ENCODE results near the gene TPBGL. TPM values are rescaled to one million over a fixed set of nuclear protein-coding genes. Genes with fewer than 3 reads are reported as not detected.

TPBGL gene
- total and polyA plus RNA-seq, 3 donors from 2014 or later = 8.1 to 15.4 (median 10.0) TPM

DNA sequence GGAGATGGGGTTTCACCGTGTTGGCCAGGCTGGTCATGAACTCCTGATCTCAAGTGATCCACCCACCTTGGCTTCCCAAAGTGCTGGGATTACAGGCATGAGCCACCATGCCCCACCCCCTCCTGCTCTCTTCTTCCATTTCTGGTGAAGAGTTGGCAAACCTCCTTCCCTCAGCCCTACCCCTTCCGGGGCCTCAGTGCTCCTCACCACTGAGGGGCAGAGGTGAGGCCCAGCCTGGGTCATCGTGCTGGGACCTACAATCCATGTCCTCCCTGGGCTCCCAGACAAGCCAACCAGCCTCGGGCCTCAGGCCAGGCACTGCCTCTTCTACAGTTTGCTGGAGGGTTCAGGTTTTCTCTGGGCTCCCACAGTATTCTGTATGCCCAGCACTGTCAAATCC lies 14.8 kb upstream of the TPBGL start:
- intact Hi-C loops (cut with DNase I; ENCODE audit: low total_unique reads) = no loop called here
- WGBS, 2 donors = 77 to 89% methylated on average over 3 to 4 of the region's 4 CpGs
- no peak for TF ChIP-seq POLR2A (IDR thresholded peaks at IDR 0.05)
- TF ChIP-seq, protein P1, sequence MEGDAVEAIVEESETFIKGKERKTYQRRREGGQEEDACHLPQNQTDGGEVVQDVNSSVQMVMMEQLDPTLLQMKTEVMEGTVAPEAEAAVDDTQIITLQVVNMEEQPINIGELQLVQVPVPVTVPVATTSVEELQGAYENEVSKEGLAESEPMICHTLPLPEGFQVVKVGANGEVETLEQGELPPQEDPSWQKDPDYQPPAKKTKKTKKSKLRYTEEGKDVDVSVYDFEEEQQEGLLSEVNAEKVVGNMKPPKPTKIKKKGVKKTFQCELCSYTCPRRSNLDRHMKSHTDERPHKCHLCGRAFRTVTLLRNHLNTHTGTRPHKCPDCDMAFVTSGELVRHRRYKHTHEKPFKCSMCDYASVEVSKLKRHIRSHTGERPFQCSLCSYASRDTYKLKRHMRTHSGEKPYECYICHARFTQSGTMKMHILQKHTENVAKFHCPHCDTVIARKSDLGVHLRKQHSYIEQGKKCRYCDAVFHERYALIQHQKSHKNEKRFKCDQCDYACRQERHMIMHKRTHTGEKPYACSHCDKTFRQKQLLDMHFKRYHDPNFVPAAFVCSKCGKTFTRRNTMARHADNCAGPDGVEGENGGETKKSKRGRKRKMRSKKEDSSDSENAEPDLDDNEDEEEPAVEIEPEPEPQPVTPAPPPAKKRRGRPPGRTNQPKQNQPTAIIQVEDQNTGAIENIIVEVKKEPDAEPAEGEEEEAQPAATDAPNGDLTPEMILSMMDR (IDR thresholded peaks at IDR 0.05) = no peak
- no peaks in the 10 kb centered on the region for H3K36me3 ChIP-seq (ENCODE audit: low read depth, missing control alignments)
- H3K4me3 ChIP-seq = no peak overlapping the region
- H3K4me1 ChIP-seq = no peaks in the 10 kb centered on the region
- H3K27ac ChIP-seq = no peak overlapping the region
- DNase-seq = no peak
- H3K27me3 ChIP-seq = no peaks in the 10 kb centered on the region
- no peaks in the 10 kb centered on the region for H3K9me3 ChIP-seq

DNA sequence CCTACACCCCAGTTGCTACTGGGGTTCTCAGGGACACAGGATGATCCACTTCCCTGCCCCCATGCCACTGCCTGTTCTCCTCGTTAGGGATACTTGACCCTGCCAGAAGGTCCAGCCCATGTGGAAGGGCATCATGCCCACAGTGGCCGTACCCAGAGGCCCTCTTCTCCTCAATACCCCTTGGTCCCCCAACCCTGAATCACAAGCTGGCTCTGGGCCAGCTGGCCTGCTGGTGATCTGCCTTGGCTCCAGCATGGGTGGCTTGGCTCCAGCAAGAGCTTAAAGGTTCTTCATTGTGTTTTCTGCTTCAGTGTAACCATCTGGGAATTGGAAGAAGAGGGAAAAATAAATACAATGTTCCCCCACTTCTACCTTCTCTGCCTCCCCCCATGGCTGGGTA lies 11.1 kb upstream of the TPBGL start:
- Histone ChIP-seq H3K27me3 (no peaks in the 10 kb centered on the region), H3K4me3 (no peak overlapping the region), H3K36me3 (ENCODE audit: low read depth, missing control alignments) (no peaks in the 10 kb centered on the region), H3K27ac (no peak overlapping the region), H3K9me3 (no peaks in the 10 kb centered on the region), H3K4me1 (no peaks in the 10 kb centered on the region)
- WGBS, 2 donors = 58 to 78% methylated on average over 2 of the region's 2 CpGs
- intact Hi-C loops (cut with DNase I; ENCODE audit: low total_unique reads) = no loop called here
- DNase-seq = no peak
- no peak for TF ChIP-seq POLR2A (IDR thresholded peaks at IDR 0.05)
- TF ChIP-seq, protein P1 (IDR thresholded peaks at IDR 0.05) = no peak

DNA sequence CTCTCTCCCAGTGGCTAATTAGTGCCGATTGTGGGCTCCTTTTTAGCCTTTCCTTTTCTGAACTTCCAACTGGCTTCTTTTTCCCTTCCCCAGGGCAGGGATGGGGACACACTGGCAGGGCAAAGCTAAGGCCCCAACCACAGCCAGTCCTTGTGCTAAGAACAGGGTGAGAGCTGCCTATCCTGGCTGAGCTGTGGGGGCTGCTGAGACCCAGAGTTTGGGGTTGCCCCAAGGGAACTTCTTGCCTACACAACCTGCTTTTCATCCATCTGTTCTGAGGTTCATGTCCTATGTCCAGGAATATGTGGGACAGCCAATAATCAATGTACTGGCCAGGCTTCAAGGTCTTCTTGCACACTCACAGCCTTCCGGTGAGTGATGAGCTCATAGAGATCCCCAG lies 10.0 kb upstream of the TPBGL start:
- TF ChIP-seq POLR2A (IDR thresholded peaks at IDR 0.05) = no peak
- TF ChIP-seq, protein P1 (IDR thresholded peaks at IDR 0.05) = no peak
- Histone ChIP-seq H3K4me1 (no peaks in the 10 kb centered on the region), H3K9me3 (no peaks in the 10 kb centered on the region), H3K27me3 (no peaks in the 10 kb centered on the region), H3K4me3 (no peak overlapping the region), H3K36me3 (ENCODE audit: low read depth, missing control alignments) (no peaks in the 10 kb centered on the region), H3K27ac (no peak overlapping the region)
- 83 to 89% methylated on average over 2 of the region's 2 CpGs for WGBS, 2 donors
- no peak for DNase-seq
- intact Hi-C loops (cut with DNase I; ENCODE audit: low total_unique reads) = no loop called here

DNA sequence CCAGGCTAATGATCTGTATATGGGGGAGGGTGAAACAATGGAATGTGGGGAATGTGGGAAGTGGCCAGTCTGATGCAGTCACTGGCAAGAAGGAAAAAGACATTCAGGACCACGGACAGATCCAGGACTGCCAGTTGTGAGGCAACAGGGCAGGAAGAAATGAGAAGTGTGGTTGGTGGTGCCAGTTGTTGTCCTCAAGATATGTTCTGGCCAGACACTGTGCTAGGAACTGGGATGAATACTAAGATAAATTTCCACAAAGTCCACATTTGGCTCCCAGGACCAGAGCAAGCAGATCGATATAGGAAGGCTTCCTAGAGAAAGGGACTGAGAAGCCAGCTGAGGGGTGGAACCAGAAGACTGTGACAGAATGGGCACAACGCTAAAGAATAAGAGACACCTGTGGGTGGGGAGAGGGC lies 6.8 kb upstream of the TPBGL start:
- H3K9me3 ChIP-seq = no peaks in the 10 kb centered on the region
- H3K36me3 ChIP-seq (ENCODE audit: low read depth, missing control alignments) = no peaks in the 10 kb centered on the region
- intact Hi-C loops (cut with DNase I; ENCODE audit: low total_unique reads) = no loop called here
- peak; percentile 46 for DNase-seq
- no peak overlapping the region for H3K4me3 ChIP-seq
- H3K4me1 ChIP-seq = no peaks in the 10 kb centered on the region
- no peak overlapping the region for H3K27ac ChIP-seq
- no peak for TF ChIP-seq POLR2A (IDR thresholded peaks at IDR 0.05)
- TF ChIP-seq, protein P1 (IDR thresholded peaks at IDR 0.05) = no peak
- H3K27me3 ChIP-seq = no peaks in the 10 kb centered on the region
- 54 to 61% methylated on average over 3 of the region's 3 CpGs for WGBS, 2 donors

DNA sequence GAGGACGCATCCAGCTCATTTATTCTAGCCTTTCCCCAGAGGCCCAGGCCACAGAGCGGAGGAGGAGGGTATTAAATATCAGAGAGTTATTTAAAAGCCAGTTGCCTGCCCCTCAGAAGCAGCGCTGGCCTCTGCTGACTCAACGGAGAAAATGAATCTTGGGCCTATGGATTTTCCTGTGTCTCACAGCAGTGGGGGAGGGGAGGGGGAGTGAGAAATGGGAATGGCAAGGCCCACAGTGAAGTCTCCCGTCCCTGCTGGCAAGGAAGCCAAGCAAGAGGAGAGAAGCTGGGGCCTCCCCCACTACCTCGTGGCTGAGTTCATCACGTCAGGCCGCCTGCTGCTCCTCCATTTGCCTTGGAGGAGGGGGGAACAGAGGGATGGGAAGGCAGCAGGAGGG lies 4.5 kb upstream of the TPBGL start:
- H3K27me3 ChIP-seq = no peaks in the 10 kb centered on the region
- 75 to 85% methylated on average over 8 of the region's 8 CpGs for WGBS, 2 donors

More for the DNA sequence above, 4.5 kb upstream of the TPBGL start:
- H3K4me1 ChIP-seq = no peaks in the 10 kb centered on the region
- H3K4me3 ChIP-seq = no peak overlapping the region
- H3K9me3 ChIP-seq = no peaks in the 10 kb centered on the region
- intact Hi-C loops (cut with DNase I; ENCODE audit: low total_unique reads) = no loop called here
- TF ChIP-seq POLR2A (IDR thresholded peaks at IDR 0.05) = no peak
- TF ChIP-seq, protein P1 (IDR thresholded peaks at IDR 0.05) = no peak
- no peaks in the 10 kb centered on the region for H3K36me3 ChIP-seq (ENCODE audit: low read depth, missing control alignments)
- no peak overlapping the region for H3K27ac ChIP-seq
- DNase-seq = no peak

Measured in testis (tissue), 3 donors.